GM13976 (cell line): ENCODE data around the gene SLC12A3.

Experiments used
- DNase-seq: peaks from one replicate; pipeline ENCODE4 v3.0.0; 2012; ENCODE audit warnings: low spot score
- in situ Hi-C: fragments of 300-500 bp; cut with MboI; formaldehyde crosslinking; loops from one replicate; pipeline ENCODE4 v1.12.0; 2022; ENCODE audit warnings: low sequenced_read_pairs, mixed read lengths, inconsistent platforms; ENCODE audit not compliant: unreplicated experiment
- TF ChIP-seq, protein P1 (sequence below): IDR thresholded peaks from 2 replicates; pipeline ENCODE4 v1.5.1; 2012; ENCODE audit warnings: borderline replicate concordance, mild to moderate bottlenecking; ENCODE audit not compliant: insufficient read depth; ENCODE audit errors: extremely low read depth, missing control alignments, control extremely low read depth

SLC12A3 gene

DNA sequence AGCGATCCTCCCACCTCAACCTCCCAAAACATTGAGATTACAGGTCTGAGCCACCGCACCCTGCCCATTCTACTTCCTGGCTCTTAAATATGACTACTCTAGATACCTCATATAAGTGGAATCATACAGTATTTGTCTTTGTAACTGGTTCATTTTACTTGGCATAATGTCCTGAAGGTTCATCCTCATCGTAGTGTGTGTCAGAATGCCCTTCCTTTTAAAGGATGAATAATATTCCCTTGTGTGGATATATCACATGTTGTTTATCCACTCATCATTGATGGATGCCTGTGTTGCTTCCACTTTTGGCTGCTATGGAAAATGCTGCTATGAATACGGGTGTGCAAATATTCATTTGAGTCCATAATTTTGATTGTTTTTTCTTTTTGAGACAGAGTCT lies 91.1 kb downstream of the SLC12A3 start:
- TF ChIP-seq, protein P1, sequence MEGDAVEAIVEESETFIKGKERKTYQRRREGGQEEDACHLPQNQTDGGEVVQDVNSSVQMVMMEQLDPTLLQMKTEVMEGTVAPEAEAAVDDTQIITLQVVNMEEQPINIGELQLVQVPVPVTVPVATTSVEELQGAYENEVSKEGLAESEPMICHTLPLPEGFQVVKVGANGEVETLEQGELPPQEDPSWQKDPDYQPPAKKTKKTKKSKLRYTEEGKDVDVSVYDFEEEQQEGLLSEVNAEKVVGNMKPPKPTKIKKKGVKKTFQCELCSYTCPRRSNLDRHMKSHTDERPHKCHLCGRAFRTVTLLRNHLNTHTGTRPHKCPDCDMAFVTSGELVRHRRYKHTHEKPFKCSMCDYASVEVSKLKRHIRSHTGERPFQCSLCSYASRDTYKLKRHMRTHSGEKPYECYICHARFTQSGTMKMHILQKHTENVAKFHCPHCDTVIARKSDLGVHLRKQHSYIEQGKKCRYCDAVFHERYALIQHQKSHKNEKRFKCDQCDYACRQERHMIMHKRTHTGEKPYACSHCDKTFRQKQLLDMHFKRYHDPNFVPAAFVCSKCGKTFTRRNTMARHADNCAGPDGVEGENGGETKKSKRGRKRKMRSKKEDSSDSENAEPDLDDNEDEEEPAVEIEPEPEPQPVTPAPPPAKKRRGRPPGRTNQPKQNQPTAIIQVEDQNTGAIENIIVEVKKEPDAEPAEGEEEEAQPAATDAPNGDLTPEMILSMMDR: no peak
- DNase-seq: no peak
- in situ Hi-C loops: no loop called here

DNA sequence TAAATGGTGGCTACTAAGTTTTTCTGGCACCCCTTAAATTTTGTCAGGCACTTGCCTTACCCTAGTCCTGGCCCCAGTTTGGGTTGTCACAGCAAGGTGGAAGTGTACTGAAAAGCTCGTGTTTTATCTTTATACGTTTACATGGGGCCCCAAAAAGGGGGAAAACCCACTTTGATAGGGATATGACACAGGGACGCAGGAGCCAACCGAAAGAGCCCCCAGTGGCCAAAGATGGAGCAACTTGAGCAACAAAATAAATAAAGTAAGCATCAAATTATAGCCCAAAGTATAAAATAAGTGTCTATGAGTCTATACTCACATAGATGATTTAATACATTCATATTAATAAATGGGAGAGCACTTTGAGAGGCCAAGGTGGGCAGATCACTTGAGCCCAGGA lies 91.7 kb downstream of the SLC12A3 start:
- in situ Hi-C loops: no loop called here
- TF ChIP-seq, protein P1: no peak
- no peak for DNase-seq

DNA sequence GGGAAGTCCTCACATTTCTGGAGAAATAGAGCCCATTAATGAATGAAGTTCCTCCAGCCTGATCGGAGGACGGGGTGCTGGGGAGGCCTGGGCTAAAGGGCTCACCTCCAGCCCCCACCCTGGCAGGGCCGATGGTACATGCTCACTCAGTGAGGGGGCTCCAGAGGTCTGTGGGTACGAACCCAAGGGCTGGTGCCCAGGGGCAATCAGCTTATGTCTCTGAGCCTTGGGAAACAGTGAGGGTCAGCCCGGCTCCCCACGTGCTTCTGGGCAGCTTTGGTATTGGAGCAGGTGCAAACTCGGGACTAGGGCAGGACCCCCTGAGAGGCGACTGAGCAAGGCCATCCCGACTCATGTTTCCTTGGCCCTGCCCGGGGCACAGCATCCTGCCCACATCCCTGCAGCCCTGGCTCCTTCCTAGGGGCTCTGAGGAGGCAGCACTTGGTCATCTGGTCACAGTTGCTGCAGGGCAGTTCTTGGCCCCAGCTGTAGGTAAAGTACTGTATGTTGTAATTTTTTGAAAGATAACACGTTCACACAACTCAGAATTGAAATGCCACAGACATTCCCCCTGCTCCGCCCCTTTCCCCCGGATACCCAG lies 95.8 kb downstream of the SLC12A3 start:
- in situ Hi-C loops: loop anchor here (10.0 kb wide), 1 partner anchor 84 kb away; no protein-coding TSS in a partner anchor
- TF ChIP-seq, protein P1: no peak

DNA sequence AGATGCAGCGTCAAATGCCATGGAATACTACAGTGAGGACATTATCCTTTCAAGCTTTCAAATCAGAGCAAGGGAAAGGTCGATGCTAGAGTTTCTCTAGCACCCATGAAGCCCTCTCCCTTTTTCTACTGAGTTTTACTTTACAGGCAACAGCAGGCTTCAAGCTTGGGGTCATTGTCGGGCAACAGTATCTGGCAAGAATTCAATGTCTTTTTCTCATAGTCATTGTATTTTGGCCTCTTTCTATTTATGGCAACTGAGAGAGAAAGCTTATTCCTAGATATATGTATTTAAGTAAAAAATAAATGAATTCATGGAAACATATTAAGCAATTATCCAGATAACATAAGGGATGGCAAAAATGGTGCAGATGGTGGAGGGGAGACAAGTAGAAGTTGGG lies 96.4 kb downstream of the SLC12A3 start:
- in situ Hi-C loops: loop anchor here (10.0 kb wide), 1 partner anchor 83 kb away; no protein-coding TSS in a partner anchor
- no peak for DNase-seq
- TF ChIP-seq, protein P1: no peak

More for the DNA sequence above, 95.8 kb downstream of the SLC12A3 start:
- no peak for DNase-seq

DNA sequence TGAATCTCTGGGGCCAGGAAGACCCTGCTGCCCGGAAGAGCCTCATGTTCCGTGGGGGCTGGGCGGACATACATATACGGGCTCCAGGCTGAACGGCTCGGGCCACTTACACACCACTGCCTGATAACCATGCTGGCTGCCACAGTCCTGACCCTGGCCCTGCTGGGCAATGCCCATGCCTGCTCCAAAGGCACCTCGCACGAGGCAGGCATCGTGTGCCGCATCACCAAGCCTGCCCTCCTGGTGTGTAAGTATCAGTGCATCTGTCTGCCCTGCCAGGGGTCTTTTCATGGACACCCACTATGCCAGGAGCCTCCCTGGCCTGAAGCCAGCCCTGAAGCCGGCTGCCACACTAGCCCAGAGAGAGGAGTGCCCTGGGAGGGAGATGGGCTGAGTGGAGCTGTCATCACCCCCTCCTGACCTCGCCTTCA lies 96.9 kb downstream of the SLC12A3 start, which contains the start of gene CETP:
CETP (plus strand) TSS at position 100 of the 431 bp plus-strand sequence; CDS start at position 130, 30 bp downstream.
- DNase-seq: no peak
- TF ChIP-seq, protein P1: no peak
- in situ Hi-C loops: loop anchor here (10.0 kb wide), 1 partner anchor 83 kb away; no protein-coding TSS in a partner anchor

DNA sequence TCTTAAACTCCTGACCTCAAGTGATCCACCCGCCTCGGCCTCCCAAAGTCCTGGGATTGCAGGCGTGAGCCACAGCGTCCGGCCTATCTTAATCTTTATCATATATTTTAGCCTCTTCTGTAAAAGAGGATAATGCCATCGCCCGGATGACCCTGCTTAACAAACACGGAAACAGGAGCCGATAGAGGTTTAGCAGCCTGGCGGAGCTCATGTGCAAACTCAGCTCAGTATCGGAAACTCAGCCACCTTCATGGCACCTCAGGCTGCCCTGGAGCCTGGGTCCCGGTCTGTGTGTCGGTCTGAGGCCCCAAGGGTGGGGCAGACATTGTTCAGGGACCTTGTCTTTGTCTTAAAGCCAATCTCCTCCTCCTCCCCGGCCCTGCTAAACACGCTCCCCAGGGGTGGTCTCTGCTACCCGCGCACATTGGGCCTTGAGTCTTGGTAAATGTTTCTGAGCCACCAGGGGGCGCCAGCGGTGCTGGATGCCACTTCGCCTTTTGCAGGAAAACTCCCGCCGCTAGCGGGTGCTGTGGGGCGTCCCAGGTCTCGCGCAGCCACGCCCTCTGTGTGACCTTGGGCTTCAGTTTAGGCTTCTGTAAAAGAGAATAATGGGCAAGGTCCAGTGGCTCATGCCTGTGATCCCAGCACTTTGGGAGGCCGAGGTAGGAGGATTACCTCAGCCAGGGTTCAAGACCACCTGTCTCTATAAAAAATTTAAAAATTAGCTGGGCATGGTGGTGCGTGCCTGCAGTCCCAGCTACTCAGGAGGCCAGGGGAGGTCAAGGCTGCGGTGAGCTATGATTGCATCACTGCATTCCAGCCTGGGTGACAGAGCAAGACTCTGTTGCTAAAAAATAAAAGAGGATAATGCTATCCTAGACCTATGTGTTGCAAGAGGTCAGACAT lies 99.5 kb downstream of the SLC12A3 start:
- in situ Hi-C loops: loop anchor here (10.0 kb wide), 1 partner anchor 80 kb away; no protein-coding TSS in a partner anchor
- TF ChIP-seq, protein P1: peak; percentile 96

More for the DNA sequence above, 99.5 kb downstream of the SLC12A3 start:
- peak; percentile 90 for DNase-seq
